HepG2 (cell line): Measurements from ENCODE around the gene UBR4. TPM values are rescaled to one million over a fixed set of nuclear protein-coding genes. Genes with fewer than 3 reads are reported as not detected.

ENCODE experiments used
- AGO1 ChIP-seq: fragments of 200-400 bp; formaldehyde crosslinking; IDR thresholded peaks from 2 replicates; pipeline ENCODE4 v1.6.1; 2017; ENCODE audit warnings: mild to moderate bottlenecking, low read depth, low read length, moderate library complexity; ENCODE audit not compliant: poor library complexity, severe bottlenecking
- BORCS8-MEF2B ChIP-seq: sonication (generic); formaldehyde crosslinking; IDR thresholded peaks from 2 replicates; pipeline ENCODE4 v1.8.0; 2022; ENCODE audit warnings: mild to moderate bottlenecking, missing genetic modification reagents
- BRCA1 ChIP-seq: sonication (generic); formaldehyde crosslinking; IDR thresholded peaks from 2 replicates; pipeline ENCODE4 v1.4.0; 2020; ENCODE audit warnings: missing genetic modification reagents
- DR1 ChIP-seq: sonication (generic); formaldehyde crosslinking; IDR thresholded peaks from 2 replicates; pipeline ENCODE4 v1.8.0; 2021; ENCODE audit warnings: mild to moderate bottlenecking, missing genetic modification reagents, inconsistent platforms
- GABPA ChIP-seq, 2 experiments: IDR thresholded peaks; 2 replicates each; pipeline ENCODE4 v1.6.1; 2011 to 2016; ENCODE audit warnings: low read depth in 2 of 2, low read length in 1 of 2, missing biosample characterization in 1 of 2, missing genetic modification characterization in 1 of 2
- KAT2B ChIP-seq: fragments of 150-350 bp; IDR thresholded peaks from 2 replicates; pipeline ENCODE4 v1.6.1; 2014; ENCODE audit warnings: low read depth, low read length, borderline replicate concordance
- MAFG ChIP-seq: sonication (generic); formaldehyde crosslinking; IDR thresholded peaks from 2 replicates; pipeline ENCODE4 v1.5.1; 2020; ENCODE audit warnings: mild to moderate bottlenecking, missing genetic modification reagents
- NFE2L1 ChIP-seq: sonication (generic); formaldehyde crosslinking; IDR thresholded peaks from 2 replicates; pipeline ENCODE4 v1.4.0; 2020; ENCODE audit warnings: missing genetic modification reagents, mild to moderate bottlenecking, borderline replicate concordance
- SCMH1 ChIP-seq: sonication (generic); formaldehyde crosslinking; IDR thresholded peaks from 2 replicates; pipeline ENCODE4 v1.9.0; 2021; ENCODE audit warnings: missing genetic modification reagents, mild to moderate bottlenecking, borderline replicate concordance
- SETDB1 ChIP-seq: sonication (generic); formaldehyde crosslinking; IDR thresholded peaks from 2 replicates; pipeline ENCODE4 v1.5.1; 2020; ENCODE audit warnings: missing genetic modification reagents, mild to moderate bottlenecking, borderline replicate concordance
- SRSF4 ChIP-seq: fragments of 200-400 bp; formaldehyde crosslinking; IDR thresholded peaks from one replicate; pipeline ENCODE4 v1.6.1; 2018; ENCODE audit warnings: mild to moderate bottlenecking, low read depth, low read length, moderate library complexity; ENCODE audit not compliant: poor library complexity, severe bottlenecking
- U2AF1 ChIP-seq: fragments of 200-400 bp; formaldehyde crosslinking; optimal IDR thresholded peaks from 2 replicates; pipeline ENCODE3; 2017; ENCODE audit warnings: mild to moderate bottlenecking, low read depth, low read length
- ZBTB4 ChIP-seq: sonication (generic); formaldehyde crosslinking; IDR thresholded peaks from 2 replicates; pipeline ENCODE4 v1.4.0; 2020; ENCODE audit warnings: missing genetic modification reagents, mild to moderate bottlenecking, borderline replicate concordance
- ZNF225 ChIP-seq: sonication (generic); formaldehyde crosslinking; IDR thresholded peaks from 2 replicates; pipeline ENCODE4 v1.4.0; 2020; ENCODE audit warnings: mild to moderate bottlenecking, missing genetic modification reagents
- ZNF253 ChIP-seq: sonication (generic); formaldehyde crosslinking; IDR thresholded peaks from 2 replicates; pipeline ENCODE4 v1.8.0; 2022; ENCODE audit warnings: mild to moderate bottlenecking, missing genetic modification reagents, borderline replicate concordance
- ZNF609 ChIP-seq: sonication (generic); formaldehyde crosslinking; IDR thresholded peaks from 2 replicates; pipeline ENCODE4 v1.4.0; 2020; ENCODE audit warnings: mild to moderate bottlenecking, missing genetic modification reagents, borderline replicate concordance
- ZZZ3 ChIP-seq: sonication (generic); formaldehyde crosslinking; IDR thresholded peaks from 2 replicates; pipeline ENCODE4 v1.4.0; 2020; ENCODE audit warnings: missing genetic modification reagents, mild to moderate bottlenecking, borderline replicate concordance
- polyA plus RNA-seq, 8 experiments: library from polyadenylated mRNA; depleted of rRNA in 3 of 8; stranded (reverse) in 7 of 8; unstranded in 1 of 8; fragments of >200 nt; fragmentation: Illumina TruSeq in 4 of 8; extraction: Trizol in 4 of 8; gene quantifications; 2 replicates each; pipeline versions ENCODE4 v1.2.1 to v1.2.3, GENCODE V29; 2011 to 2016; ENCODE audit warnings: low read depth in 4 of 8, missing spikeins in 1 of 8, mixed read lengths in 1 of 8; ENCODE audit not compliant: insufficient read depth in 1 of 8
- total RNA-seq, 5 experiments: library from RNA; depleted of rRNA; stranded (reverse); fragments of >200 nt; fragmentation: Illumina TruSeq; extraction: Trizol; gene quantifications; 2 replicates each; pipeline ENCODE4 v1.2.3, GENCODE V29; 2016; ENCODE audit warnings: low read depth in 1 of 5
- TF ChIP-seq, protein P1 (sequence below): sonication (generic); IDR thresholded peaks from 2 replicates; pipeline ENCODE4 v1.6.1; 2016; ENCODE audit warnings: low read depth, borderline replicate concordance

The UBR4 gene
- total and polyA plus RNA-seq, 2 of the 13 experiments (the other 11 are each of a cell fraction or from before 2014, with no cell fraction given) = 59.1 to 106 TPM

GRCh38 chr1:19251305-19252196 lies 41.5 kb upstream of the UBR4 start, which contains the start of the genes EMC1 and MRTO4 (continued):
- TF ChIP-seq SRSF4 = no peak
- peak; percentile 78; the same call in 1 of the 2 replicates for TF ChIP-seq NFE2L1 (CRISPR knock-in tag)
- no peak for TF ChIP-seq ZNF225
- TF ChIP-seq KAT2B = no peak
- TF ChIP-seq BORCS8-MEF2B (CRISPR knock-in tag) = peak; percentile 94; the same call in 1 of the 2 replicates
- TF ChIP-seq ZNF609 (CRISPR knock-in tag) = peak; percentile 32; the same call in 1 of the 2 replicates
- no peak for TF ChIP-seq MAFG (CRISPR knock-in tag)
- TF ChIP-seq U2AF1 = no peak
- no peak for TF ChIP-seq SCMH1 (CRISPR knock-in tag)
- TF ChIP-seq BRCA1 (CRISPR knock-in tag) = peak; percentile 22; the same call in 1 of the 2 replicates
- TF ChIP-seq ZZZ3 (CRISPR knock-in tag) = peak; percentile 91; the same call in 1 of the 2 replicates
- TF ChIP-seq SETDB1 (CRISPR knock-in tag) = no peak
- TF ChIP-seq ZNF253 (CRISPR knock-in tag) = no peak
- TF ChIP-seq, protein P1, sequence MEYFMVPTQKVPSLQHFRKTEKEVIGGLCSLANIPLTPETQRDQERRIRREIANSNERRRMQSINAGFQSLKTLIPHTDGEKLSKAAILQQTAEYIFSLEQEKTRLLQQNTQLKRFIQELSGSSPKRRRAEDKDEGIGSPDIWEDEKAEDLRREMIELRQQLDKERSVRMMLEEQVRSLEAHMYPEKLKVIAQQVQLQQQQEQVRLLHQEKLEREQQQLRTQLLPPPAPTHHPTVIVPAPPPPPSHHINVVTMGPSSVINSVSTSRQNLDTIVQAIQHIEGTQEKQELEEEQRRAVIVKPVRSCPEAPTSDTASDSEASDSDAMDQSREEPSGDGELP = no peak
- peak; percentile 55 for TF ChIP-seq GABPA (IDR thresholded peaks at IDR 0.05; ENCODE audit: low read depth, low read length)
- peak; percentile 81 for TF ChIP-seq GABPA (CRISPR knock-in tag; IDR thresholded peaks at IDR 0.05; ENCODE audit: low read depth)
- TF ChIP-seq DR1 (CRISPR knock-in tag) = peak; percentile 76; the same call in 1 of the 2 replicates
- peak; percentile 59 for TF ChIP-seq AGO1
- no peak for TF ChIP-seq ZBTB4 (CRISPR knock-in tag)
